CD4-positive, alpha-beta T cell treated with Interleukin-4 for 1 hour (primary cell): ENCODE results near the gene SRGAP1.
"Not testable (repeated sequence)": the region's sequence is repeated elsewhere in the genome, so short reads cannot be mapped to it uniquely, and the experiment has no call there.

Experiments used
- DNase-seq, 2 donors: peaks; one replicate each; pipeline ENCODE4 v3.0.0-alpha.2; 2020 to 2022

The SRGAP1 gene

DNA sequence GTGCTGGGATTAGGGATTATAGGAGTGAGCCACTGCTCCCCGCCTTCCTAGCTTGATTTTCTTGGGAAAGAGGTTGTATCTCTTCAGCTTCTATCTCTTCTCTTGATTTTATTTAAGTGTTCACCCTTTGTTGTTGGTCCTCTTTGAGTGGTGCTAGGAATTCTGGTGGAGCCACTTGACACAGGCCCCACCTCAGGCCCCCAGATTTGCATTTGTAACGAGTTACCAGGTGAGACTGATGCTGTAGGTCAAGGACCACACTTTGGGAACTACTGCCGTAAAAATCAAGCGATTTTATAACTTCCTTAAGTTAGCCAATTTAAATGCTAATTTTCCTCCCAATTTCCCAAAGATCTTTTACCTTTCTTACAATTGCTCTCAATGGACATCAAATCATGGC is 26.3 kb downstream of the SRGAP1 start:
- no peak for DNase-seq

DNA sequence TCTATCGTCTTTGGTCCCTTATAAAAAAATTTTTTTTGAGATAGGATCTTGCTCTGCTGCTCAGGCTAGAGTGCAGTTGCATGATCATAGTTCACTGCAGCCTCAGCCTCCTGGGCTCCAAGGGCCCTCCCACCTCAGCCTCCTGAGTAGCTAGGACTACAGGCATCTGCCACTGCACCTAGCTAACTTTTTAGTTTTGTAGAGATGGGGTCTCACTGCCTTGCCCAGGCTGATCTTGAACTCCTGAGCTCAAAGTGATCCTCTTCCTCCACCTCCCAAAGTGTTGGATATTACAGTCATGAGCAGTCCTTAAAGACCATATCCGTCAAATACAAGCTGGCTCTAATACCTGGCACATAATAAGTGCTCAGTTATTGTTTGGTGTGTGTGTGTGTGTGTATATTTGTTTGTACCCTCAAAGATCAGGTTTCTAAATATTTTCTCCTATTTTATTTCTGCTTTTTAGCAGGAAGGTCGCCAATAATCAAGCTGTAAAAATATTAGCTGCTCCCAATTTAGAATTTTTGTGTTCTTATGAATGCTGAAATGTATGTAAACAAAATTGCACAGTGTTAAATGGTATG is 30.5 kb downstream of the SRGAP1 start:
- no peak for DNase-seq

DNA sequence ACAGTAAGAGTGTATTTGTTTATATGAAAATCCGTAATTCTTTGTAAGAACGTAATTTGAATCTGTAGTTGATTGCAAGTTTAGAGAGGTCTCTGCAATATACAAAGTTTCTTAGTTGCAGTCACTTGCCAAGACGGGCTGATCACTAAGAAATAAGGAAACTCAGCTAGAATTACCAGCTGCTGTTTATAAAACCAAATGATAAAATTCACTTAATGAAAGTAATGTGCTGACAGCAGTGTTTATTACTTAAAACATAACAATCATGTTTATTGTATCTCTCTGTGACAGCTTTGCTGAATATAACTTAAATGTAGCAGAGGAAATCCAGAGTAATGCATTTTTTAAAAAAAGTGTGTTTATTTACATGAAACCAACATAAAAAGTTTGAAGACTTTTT is 31.2 kb downstream of the SRGAP1 start:
- DNase-seq, result no peak

DNA sequence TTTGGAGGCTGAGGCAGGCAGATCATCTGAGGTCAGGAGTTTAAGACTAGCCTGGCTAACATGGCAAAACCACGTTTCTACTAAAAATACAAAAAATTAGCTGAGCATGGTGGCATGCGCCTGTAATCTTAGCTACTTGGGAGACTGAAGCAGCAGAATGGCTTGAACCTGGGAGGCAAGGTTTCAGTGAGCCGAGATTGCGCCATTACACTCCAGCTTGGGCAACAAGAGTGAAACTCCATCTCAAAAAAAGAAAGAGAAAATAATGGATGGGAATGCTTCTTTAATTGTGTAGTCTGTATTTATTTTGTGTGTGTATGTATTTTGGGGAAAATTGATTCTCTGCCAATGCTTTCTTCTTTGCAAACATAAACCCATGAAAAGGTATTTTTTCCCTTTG is 32.5 kb downstream of the SRGAP1 start:
- no peak for DNase-seq

DNA sequence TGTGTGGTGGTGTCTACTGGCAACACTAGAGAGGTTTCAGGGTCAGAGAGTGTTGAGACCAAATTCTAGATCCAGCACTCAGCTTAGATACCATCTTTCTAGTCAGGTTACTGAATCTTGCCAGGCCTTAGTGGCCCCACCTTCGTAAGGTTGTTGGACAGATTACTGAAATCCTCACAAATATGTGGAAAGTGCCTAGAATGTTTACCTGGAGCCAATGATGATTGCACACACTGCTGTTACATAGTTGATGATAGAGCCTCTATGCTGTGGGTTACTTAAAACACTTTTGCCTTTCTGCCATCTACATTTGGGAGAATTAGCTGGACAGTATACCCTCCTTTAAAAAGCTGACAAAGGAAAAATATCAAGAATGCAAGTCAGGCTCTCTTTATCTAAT is 33.2 kb downstream of the SRGAP1 start:
- no peak for DNase-seq

DNA sequence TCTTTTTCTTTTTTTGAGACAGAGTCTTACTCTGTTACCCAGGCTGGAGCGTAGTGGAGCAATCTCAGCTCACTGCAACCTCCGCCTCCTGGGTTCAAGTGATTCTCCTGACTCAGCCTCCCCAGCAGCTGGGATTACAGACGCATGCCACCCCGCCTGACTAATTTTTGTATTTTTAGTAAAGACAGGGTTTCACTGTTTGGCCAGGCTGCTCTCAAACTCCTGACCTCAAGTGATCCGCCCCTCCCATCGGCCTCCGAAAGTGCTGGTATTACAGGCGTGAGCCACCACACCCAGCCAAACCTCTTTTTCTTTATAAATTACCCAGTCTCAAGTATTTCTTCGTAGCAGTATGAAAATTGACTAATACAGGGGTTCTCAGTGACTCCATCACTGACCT is 35.7 kb downstream of the SRGAP1 start:
- DNase-seq, result not testable (repeated sequence)

DNA sequence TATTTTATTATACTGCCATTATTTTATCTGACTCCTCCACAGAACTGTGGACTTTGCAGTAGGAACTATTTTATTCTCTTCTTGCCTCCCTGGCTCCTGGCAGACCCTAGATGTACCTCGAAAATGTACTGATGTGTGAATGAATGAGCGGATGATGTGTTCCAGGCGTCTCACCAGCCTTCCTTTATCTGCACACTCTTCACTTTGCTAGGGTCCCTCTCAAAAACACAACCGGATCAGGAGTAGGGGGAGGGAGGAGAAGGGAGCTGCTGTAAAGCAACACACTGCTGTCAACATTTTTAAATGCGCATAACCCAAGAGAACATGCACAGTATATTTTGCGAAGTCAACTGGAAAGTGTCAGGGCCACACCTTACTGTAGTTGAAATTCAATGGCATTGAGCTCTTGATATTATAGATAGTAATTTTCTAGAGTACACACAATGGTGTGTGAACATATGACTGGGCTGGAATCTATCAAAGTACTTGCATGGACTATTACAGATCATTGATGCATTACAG is 36.3 kb downstream of the SRGAP1 start:
- DNase-seq, result no peak

DNA sequence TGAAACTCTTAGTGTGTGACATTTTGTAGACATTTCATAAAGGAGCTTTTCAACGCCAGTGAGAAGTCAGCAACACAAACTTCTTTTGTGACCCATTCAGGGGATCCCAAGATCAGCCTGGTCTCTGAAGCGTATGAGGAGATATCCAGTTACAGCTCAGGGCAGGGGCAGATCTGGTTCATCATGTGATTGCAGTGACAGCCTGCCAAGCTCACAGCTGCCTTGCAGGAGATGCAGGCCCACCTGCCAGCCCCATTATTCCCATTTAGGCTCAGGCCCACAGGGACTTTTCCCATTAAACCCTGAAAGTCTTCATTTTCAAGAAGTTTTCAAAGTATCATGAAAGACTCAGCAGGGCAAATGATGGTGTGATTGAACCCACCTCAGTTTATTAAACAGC is 38.3 kb downstream of the SRGAP1 start:
- DNase-seq, result no peak

DNA sequence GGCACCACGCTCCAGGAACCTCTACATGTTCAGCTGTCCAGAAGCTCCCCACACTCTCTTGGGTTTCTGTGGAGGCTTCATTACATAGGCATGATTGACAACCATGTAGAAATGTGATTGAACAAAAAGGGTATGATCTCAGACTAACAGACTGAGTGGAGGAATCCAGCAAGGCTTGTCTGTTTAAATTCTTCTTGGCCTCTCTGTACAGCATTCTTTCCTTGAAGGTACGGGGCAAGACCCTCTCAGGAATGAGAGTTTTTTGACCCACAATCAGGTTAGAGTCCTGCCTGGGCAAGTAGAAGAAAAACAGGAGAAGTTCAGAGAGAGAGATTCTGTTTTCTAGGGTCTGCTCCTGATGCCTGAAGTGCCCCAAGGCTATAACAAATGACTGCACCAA is 40.9 kb downstream of the SRGAP1 start:
- no peak for DNase-seq

DNA sequence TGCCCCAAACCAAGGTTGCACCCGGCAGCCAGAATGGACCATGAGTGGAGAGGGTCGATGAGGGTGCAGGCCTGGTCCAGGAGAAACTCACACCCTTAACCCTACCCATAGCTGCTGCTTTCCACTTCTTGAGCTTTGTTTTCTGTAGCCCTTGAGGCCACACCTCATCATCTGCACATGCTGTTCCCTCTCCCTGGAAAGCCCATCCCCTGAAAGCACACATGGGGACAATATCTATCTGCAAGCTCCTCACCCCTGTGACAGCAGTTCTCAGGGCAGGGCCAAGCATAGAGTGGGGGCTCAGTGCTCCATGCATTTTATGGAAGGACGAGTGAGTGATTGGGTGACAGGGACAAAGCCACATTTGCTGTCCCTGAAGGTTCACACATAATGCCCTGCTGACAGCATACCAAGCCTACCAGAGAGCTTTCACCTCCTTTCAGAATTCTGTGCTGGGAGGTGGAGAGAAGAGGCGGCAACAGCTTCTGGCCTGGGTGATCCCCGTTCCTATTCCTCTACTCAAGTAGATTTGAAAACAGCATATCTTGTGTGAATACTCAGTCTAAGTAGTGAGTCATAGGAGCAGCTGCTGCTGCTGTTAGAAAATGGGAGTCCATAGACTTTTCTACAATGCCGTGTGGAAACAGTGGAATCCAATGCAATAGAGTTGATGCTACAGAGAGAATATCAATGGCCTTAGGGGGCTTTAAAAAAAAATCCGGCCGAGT is 44.6 kb downstream of the SRGAP1 start:
- DNase-seq, result no peak

DNA sequence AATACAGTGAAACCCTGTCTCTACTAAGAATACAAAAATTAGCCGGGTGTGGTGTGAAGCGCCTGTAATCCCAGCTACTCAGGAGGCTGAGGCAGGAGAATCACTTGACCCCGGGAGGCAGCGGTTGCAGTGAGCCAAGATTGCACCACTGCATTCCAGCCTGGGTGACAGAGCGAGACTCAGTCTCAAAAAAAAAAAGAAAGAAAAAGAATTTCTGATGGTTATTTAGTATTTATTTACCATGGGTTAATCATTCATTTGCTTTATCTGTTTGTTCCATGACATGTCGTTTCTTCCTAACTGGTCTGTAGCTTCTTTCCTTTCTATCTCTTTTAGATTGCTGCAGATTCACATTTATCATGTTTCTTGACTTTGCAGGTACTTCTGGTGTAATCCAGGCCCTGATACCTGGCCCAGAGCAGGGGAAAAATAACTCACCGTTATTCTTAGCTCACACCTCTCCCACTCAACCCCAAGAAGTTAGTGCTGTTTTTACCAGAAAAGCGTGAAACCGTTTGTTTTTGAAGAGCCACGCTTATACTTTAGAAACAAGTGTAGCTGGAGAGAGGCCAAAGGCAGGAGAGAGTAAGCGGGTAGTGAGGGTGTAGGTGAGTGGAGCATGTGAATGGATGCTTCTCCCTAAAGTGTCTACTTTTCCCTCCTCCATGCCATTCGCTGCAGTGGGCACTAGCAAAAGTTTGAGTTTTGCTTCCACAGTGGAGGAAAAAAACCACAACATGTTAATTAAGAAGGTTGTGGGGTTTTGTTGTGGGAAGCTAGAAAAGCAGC is 45.4 kb downstream of the SRGAP1 start:
- no peak for DNase-seq

DNA sequence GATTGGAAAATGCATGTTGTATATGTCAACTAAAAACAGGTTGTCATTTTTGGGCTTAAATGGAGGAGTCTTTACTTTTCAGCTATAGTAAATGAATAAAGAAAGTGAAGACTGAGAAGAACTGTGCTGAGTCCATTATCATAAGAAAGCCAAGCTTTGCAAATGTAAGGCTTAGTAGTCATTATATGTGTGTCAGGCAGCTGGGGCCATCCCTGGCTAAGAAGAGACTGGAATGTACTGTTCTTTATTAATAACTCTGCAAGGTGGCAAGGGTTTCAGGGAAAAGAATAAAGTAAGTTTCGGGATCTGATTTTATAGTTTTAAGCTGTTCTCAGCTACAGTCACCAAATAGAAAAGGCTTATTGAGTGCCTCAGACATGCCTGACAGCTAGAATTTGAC is 48.7 kb downstream of the SRGAP1 start:
- DNase-seq, result no peak

DNA sequence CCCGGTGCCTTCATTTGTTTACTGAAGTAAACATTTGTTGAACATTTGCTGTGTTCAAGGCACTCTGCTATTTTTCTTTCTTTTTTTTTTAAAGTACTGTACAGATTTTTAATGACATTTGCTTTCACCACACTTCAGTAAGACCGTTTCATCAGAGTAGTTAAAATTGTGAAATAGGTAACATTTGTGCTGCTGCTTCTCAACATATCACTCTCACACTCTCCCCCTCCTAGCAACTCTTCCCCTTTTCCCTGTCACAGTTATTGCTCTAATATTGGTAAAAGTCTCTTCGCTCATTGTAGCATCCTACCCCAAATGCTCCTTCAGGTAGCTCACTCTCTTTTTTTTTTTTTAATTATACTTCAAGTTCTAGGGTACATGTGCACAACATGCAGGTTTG is 49.6 kb downstream of the SRGAP1 start:
- no peak for DNase-seq

DNA sequence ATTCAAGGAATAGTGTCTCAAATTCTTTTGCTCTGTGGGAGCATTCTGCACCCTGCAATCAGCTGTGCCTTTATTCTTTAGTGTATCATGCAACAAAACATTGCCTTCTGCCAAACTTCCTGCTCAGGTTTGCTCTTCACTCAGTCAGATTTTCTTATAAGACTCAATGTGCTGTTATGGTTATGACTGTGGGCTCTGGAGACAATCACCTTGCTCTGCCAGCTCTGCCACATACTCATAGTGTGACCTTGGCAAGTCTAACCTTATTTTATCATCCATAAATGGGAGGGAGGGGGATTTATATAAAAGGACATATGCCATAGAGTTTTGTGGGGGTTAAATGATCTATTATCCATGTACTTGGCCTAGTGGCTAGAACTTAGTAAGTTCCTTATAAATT is 51.3 kb downstream of the SRGAP1 start:
- no peak for DNase-seq

DNA sequence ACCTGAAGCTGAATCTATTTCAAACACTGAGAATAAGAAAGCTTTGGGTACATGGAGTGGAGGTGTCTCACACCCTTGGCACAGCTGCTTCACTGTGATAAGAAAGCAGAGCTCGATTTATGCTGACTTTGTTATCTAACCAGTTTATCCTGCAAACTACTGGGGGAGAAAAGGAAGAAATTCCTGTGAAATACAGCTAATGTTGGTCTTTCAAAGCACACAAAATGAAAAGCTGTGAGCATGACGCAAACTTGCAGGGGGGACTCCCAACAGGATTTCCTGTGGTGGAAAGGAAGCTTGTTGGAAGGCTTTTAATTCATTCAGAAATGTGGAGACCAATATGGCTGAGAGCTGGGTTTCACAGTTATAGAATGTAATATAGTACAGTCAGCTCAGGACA is 53.4 kb downstream of the SRGAP1 start:
- DNase-seq, result no peak

DNA sequence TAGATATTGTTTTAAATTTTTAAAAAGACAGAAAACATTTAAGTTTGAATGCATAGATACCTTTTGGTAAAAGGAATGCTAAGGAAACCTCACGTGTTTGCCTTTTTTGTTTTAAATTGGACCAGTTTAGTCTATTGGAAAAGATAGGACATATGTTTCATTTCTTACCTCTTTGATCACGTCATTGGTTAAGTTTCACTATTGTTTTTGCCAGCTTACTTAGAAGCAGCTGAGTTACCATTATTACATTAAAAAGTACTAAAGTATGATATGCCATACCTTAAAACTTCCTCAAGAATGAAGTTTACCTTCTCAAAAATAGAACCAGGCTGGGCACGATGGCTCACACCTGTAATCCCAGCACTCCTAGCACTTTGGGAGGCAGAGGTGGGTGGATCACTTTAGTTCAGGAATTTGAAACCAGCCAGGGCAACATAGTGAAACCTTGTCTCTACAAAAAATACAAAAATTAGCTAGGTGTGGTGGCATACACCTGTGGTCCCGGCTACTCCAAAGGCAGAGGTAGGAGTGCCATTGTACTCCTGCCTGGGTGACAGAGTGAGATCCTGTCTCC is 54.4 kb downstream of the SRGAP1 start:
- DNase-seq, result no peak

DNA sequence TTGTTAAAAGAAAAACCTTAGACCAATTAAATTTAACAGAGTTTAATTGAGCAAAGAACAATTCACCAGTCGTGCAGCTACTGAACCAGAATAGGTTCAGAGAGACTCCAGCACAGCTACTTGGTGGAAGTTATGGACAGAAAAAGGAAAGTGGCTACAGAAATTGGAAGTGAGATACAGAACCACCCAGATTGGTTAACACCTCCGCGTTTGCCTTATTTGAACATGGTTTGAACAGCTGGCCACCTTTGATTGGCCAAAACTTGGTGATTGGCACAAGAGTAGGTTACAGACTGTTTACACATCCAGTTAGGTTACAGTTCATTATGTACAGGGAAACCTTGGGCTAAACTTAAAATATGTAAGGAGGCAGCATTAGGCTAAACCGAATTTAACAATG is 54.9 kb downstream of the SRGAP1 start:
- no peak for DNase-seq

DNA sequence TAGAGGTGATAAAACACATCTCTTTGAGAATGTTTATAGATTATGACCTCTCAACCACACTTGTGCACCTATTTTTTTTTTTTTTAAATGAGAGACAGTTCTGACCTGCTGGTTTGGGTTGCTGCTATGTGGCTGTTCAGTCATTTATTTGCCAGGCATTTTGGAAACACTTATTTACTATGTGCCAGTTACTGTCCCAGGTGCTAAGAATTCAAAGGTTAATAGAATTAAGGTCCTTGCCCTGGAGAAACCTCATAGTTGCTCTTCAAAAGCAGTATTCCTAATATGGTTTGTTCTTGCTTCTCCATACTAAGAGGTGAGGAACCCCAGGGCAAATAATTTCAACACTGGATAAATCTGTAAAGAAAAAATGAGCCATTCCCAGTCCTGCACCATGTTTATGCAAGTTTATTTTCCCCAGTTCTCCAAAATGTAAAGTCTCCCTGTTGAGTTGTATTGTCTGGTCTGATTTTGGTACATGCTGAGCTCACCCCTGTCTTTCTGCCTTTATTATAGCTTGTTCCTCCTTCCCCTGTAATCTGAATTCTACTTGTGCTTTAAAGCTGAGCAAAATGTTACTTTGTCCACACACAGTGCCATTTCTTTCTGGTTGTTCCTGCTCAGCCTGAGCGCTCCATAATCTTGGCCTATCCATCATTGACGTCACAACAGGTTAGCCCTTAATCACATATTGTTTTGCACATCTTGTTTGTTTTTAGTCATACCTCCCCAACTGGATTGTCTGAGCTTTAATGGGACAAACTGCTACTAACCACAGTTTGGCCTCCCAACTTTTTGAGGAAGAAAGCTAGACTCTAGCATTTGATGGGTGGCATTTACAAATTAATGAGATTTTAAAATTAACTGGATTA is 56.7 kb downstream of the SRGAP1 start:
- no peak for DNase-seq

DNA sequence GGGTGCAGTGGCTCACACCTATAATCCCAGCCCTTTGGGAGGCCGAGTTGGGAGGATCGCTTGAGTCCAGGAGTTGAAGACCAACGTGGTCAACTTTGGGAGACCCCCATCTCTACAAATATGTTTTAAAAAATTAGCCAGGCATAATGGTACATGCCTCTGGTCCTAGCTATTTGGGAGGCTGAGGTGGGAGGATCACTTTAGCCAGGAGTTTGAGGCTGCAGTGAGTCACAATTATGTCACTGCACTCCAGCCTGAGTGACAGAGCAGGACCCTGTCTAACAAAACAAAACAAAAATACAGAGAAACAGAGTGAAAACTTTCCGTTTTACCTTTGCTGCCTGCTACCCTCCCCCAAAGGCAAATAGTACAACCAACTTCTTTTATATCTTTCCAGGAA is 60.2 kb downstream of the SRGAP1 start:
- DNase-seq, result no peak

DNA sequence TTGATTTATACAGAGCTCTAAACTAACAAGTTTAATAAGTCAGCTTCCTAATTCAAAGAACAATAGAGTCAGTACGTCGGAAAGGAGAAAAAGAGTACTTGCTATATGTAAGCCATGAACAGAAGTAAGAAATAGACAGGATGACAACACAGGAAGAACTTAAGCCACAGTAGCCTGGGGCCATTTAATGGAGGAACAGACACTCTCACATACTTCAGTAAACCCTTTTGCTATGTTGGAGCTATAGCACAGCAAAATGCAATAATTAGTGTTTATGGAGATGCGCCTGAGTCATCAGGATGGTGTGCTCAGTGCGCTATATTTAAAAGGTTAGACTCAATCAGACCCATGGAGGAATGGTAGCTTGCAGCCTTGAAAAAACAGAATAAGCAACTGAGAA is 61.0 kb downstream of the SRGAP1 start:
- DNase-seq, result no peak

DNA sequence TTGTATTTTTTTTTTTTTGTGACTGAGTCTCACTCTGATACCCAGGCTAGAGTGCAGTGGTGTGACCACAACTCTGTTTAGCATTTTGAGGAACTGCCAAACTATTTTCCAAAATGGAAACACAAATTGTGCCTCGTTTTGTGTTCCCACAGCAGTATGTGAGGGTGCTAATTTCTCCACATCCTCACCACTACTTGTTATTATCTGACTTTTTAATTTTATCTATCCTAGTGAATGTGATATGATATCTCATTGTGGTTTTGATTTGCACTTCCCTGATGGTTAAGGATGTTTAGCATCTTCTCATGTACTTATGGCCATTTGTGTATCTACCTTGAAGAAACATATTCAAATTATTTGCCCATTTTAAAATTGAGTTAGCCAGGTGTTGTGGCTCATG is 62.4 kb downstream of the SRGAP1 start:
- DNase-seq, result no peak

DNA sequence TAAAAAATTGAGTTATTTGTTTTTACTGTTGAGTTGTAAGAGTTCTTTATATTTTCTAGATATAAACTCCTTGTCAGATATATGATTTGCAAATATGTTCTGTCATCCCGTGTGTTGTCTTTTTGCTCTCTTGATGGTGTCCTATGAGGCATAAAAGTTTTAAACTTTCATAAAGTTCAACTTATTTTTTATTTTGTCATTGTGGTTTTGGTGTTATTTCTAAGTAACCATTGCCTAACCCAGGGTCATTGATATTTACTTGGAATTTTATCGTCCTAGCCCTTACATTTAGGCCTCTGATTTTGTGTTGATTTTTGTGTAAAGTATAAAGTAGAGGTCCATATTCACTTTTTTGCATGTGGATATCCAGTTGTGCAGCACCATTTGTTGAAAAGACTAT is 63.1 kb downstream of the SRGAP1 start:
- DNase-seq, result no peak

DNA sequence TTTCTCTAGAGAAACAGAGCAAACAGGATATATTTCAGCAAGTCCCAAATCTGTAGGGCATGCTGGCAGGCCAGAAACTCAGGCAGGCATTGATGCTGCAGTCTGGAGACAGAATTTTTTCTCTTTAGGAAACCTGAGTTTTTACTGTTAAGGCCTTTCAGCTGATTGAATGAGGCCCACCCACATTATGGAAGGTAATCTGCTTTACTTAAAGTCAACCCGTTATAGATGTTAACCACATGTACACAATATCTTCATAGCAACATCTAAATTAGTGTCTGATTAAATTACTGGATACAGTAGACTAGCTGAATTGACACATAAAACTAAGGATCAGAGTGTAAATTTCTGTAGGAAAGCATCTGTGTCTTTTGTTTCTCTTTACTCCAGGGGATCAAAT is 65.2 kb downstream of the SRGAP1 start:
- DNase-seq, result no peak
